ENCODE results near the gene ZFAND2A. TPM values are rescaled to one million over a fixed set of nuclear protein-coding genes. Genes with fewer than 3 reads are reported as not detected.
"Not testable (repeated sequence)": the region's sequence is repeated elsewhere in the genome, so short reads cannot be mapped to it uniquely, and the experiment has no call there.

ZFAND2A gene
- 9.9 and 21.4 TPM in 2 replicates for total RNA-seq

GRCh38 chr7:1159891-1160669 lies at the start of gene ZFAND2A:
TSS of gene ZFAND2A (minus strand) at chr7:1160196. CDS start at chr7:1158212, 1,984 bp downstream.
- peak; percentile 88 for DNase-seq (ENCODE audit: low read depth)

GRCh38 chr7:1209097-1209496 lies 49.1 kb upstream of the ZFAND2A start:
- DNase-seq (ENCODE audit: low read depth), result no peak

GRCh38 chr7:1205742-1206141 lies 45.7 kb upstream of the ZFAND2A start:
- not testable (repeated sequence) for DNase-seq (ENCODE audit: low read depth)

GRCh38 chr7:1204460-1205140 lies 44.6 kb upstream of the ZFAND2A start:
- no peak for DNase-seq (ENCODE audit: low read depth)

GRCh38 chr7:1202914-1203313 lies 42.9 kb upstream of the ZFAND2A start:
- not testable (repeated sequence) for DNase-seq (ENCODE audit: low read depth)

- DNase-seq (ENCODE audit: low read depth), result no peak
These were observed 41.9 kb upstream of the ZFAND2A start for GRCh38 chr7:1201916-1202315.

GRCh38 chr7:1200045-1200444 lies 40.0 kb upstream of the ZFAND2A start:
- DNase-seq (ENCODE audit: low read depth), result no peak

- DNase-seq (ENCODE audit: low read depth), result peak; percentile 6
These were observed 38.1 kb upstream of the ZFAND2A start for GRCh38 chr7:1197997-1198625.

GRCh38 chr7:1196950-1197349 lies 37.0 kb upstream of the ZFAND2A start:
- no peak for DNase-seq (ENCODE audit: low read depth)

GRCh38 chr7:1196441-1196840 lies 36.4 kb upstream of the ZFAND2A start:
- not testable (repeated sequence) for DNase-seq (ENCODE audit: low read depth)

GRCh38 chr7:1193593-1194424 lies 33.8 kb upstream of the ZFAND2A start:
- peak; percentile 19 for DNase-seq (ENCODE audit: low read depth)

GRCh38 chr7:1192171-1192676 lies 32.2 kb upstream of the ZFAND2A start:
- peak; percentile 65 for DNase-seq (ENCODE audit: low read depth)

- no peak for DNase-seq (ENCODE audit: low read depth)
These were observed 30.2 kb upstream of the ZFAND2A start for GRCh38 chr7:1189986-1190772.

- no peak for DNase-seq (ENCODE audit: low read depth)
These were observed 28.8 kb upstream of the ZFAND2A start for GRCh38 chr7:1188720-1189294.

- no peak for DNase-seq (ENCODE audit: low read depth)
These were observed 27.1 kb upstream of the ZFAND2A start for GRCh38 chr7:1187127-1187526.

- DNase-seq (ENCODE audit: low read depth), result no peak
These were observed 21.6 kb upstream of the ZFAND2A start for GRCh38 chr7:1181640-1182039.

- no peak for DNase-seq (ENCODE audit: low read depth)
These were observed 21.0 kb upstream of the ZFAND2A start for GRCh38 chr7:1181031-1181430.

GRCh38 chr7:1176891-1177373 lies 16.9 kb upstream of the ZFAND2A start:
- peak; percentile 27 for DNase-seq (ENCODE audit: low read depth)

GRCh38 chr7:1175967-1176851 lies 16.2 kb upstream of the ZFAND2A start:
- peak; percentile 48 for DNase-seq (ENCODE audit: low read depth)

Measured in renal cortical epithelial cell (primary cell).